ENCODE results near the gene PRPS1. TPM values are rescaled to one million over a fixed set of nuclear protein-coding genes. Genes with fewer than 3 reads are reported as not detected.
"Not testable (repeated sequence)": the region's sequence is repeated elsewhere in the genome, so short reads cannot be mapped to it uniquely, and the experiment has no call there.

Gene PRPS1
- polyA plus RNA-seq, 3 donors, result 10.4 to 11.8 (median 11.4) TPM

DNA sequence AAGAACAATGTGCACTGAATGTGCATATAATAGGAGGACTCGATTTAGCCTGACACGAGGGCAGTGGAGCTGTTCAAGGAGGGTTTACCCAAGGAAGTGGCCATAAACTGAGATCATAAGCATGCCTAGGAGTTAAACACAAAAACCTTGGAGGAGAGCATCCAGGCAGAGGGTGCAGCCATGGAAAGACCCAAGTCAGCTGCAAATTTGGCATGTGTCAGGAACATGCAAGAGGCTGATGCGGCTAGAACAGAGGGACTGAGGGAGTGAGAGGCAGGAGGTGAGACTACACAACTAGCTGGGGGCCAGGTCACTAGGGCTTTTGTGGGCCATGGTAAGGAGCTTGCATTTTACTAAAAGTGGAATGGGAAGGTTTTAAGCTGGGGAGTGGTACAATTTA is 55.6 kb downstream of the PRPS1 start:
- Histone ChIP-seq H3K27ac (ENCODE audit: low read depth in 1 of 2, low read length in 2 of 2) (peak overlapping the region; percentile 46 to 72), H3K79me2 (ENCODE audit: insufficient read depth, low read length) (no peaks in the 10 kb centered on the region), H4K20me1 (ENCODE audit: insufficient read depth, low read length) (no peaks in the 10 kb centered on the region), H3K27me3 (ENCODE audit: control insufficient read depth in 2 of 2, insufficient read depth in 2 of 2, low read length in 2 of 2) (no peaks in the 10 kb centered on the region), H3K4me1 (ENCODE audit: control insufficient read depth in 1 of 2, insufficient read depth in 2 of 2, low read length in 2 of 2) (peaks cover 64 to 70% of the 10 kb centered on the region in 2 donors), H3K4me2 (replicated peaks; ENCODE audit: extremely low read depth, low read length, poor library complexity, severe bottlenecking) (no peak overlapping the region), H3K36me3 (replicated peaks in 1 of 2; ENCODE audit: control insufficient read depth in 1 of 2, insufficient read depth in 2 of 2, low read length in 2 of 2) (no peaks in the 10 kb centered on the region), H3K9ac (ENCODE audit: insufficient read depth, low read length, poor library complexity, severe bottlenecking) (no peak overlapping the region), H3K4me3 (replicated peaks in 1 of 3; ENCODE audit: low read depth in 2 of 3, low read length in 3 of 3) (no peak overlapping the region), H3K9me3 (replicated peaks in 1 of 2; ENCODE audit: control insufficient read depth in 1 of 2, insufficient read depth in 1 of 2, low read length in 2 of 2) (no peaks in the 10 kb centered on the region), H2AFZ (ENCODE audit: insufficient read depth, low read depth, low read length, poor library complexity, severe bottlenecking) (no peak overlapping the region)
- Mint-ChIP-seq H3K27me3 (ENCODE audit: low read depth in 3 of 3) (peaks cover 0 to 3% (median 0%) of the 10 kb centered on the region in 3 donors), H3K9me3 (no peaks in the 10 kb centered on the region), H3K4me3 (no peak overlapping the region), H3K4me1 (peaks cover 64% of the 10 kb centered on the region), H3K27ac (peak overlapping the region; percentile 25 to 94 (median 80)), H3K36me3 (peaks cover 0 to 1% of the 10 kb centered on the region in 2 donors)
- intact Hi-C loops (cut with micrococcal nuclease), result no loop called here
- DNase-seq, result no peak
- TF ChIP-seq, protein P1, sequence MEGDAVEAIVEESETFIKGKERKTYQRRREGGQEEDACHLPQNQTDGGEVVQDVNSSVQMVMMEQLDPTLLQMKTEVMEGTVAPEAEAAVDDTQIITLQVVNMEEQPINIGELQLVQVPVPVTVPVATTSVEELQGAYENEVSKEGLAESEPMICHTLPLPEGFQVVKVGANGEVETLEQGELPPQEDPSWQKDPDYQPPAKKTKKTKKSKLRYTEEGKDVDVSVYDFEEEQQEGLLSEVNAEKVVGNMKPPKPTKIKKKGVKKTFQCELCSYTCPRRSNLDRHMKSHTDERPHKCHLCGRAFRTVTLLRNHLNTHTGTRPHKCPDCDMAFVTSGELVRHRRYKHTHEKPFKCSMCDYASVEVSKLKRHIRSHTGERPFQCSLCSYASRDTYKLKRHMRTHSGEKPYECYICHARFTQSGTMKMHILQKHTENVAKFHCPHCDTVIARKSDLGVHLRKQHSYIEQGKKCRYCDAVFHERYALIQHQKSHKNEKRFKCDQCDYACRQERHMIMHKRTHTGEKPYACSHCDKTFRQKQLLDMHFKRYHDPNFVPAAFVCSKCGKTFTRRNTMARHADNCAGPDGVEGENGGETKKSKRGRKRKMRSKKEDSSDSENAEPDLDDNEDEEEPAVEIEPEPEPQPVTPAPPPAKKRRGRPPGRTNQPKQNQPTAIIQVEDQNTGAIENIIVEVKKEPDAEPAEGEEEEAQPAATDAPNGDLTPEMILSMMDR (IDR thresholded peaks at IDR 0.05), result no peak
- WGBS (ENCODE audit: insufficient coverage), result 94% methylated on average over 3 of the region's 3 CpGs

DNA sequence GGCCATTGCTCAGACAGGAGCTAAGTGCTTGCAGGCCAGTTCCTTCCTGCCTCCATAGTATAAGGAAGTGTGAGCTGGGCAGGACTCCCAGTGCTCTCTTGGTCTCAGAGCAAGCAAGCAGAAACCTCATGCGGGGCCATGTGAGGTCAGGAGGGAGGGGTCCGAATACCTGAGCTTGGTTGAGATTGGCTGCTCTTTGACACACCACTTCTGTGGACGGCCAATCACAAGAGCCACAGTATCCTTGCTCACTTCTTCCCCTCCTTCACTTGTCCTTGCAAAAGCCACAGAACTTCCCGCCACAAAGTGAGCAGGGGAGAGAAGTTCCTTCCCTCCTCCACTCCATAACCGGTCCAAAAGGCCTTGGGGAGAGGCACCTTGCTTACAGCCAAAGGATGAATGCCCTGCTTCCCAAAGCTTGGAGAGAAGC is 56.7 kb downstream of the PRPS1 start:
- Histone ChIP-seq H3K9me3 (replicated peaks in 1 of 2; ENCODE audit: control insufficient read depth in 1 of 2, insufficient read depth in 1 of 2, low read length in 2 of 2) (no peaks in the 10 kb centered on the region), H3K9ac (ENCODE audit: insufficient read depth, low read length, poor library complexity, severe bottlenecking) (no peak overlapping the region), H3K27me3 (ENCODE audit: control insufficient read depth in 2 of 2, insufficient read depth in 2 of 2, low read length in 2 of 2) (no peaks in the 10 kb centered on the region), H3K4me1 (ENCODE audit: control insufficient read depth in 1 of 2, insufficient read depth in 2 of 2, low read length in 2 of 2) (peaks cover 54 to 60% of the 10 kb centered on the region in 2 donors), H3K79me2 (ENCODE audit: insufficient read depth, low read length) (no peaks in the 10 kb centered on the region), H3K4me2 (replicated peaks; ENCODE audit: extremely low read depth, low read length, poor library complexity, severe bottlenecking) (peak overlapping the region; percentile 20), H2AFZ (ENCODE audit: insufficient read depth, low read depth, low read length, poor library complexity, severe bottlenecking) (no peak overlapping the region), H3K27ac (ENCODE audit: low read depth in 1 of 2, low read length in 2 of 2) (peak overlapping the region; percentile 46 to 72), H3K36me3 (replicated peaks in 1 of 2; ENCODE audit: control insufficient read depth in 1 of 2, insufficient read depth in 2 of 2, low read length in 2 of 2) (no peaks in the 10 kb centered on the region), H4K20me1 (ENCODE audit: insufficient read depth, low read length) (no peaks in the 10 kb centered on the region), H3K4me3 (replicated peaks in 1 of 3; ENCODE audit: low read depth in 2 of 3, low read length in 3 of 3) (peak overlapping the region in 1 of 3 experiments; percentile 20)
- Mint-ChIP-seq H3K27me3 (ENCODE audit: low read depth in 3 of 3) (peaks cover 0 to 5% (median 0%) of the 10 kb centered on the region in 3 donors), H3K9me3 (no peaks in the 10 kb centered on the region), H3K27ac (peak overlapping the region; percentile 67 to 94 (median 85)), H3K4me3 (peak overlapping the region in 1 of 2 donors; percentile 39), H3K4me1 (peaks cover 54% of the 10 kb centered on the region), H3K36me3 (peaks cover 0 to 1% of the 10 kb centered on the region in 2 donors)
- TF ChIP-seq, protein P1 (IDR thresholded peaks at IDR 0.05), result no peak
- peak; percentile 76 to 83 (median 79) for DNase-seq
- intact Hi-C loops (cut with micrococcal nuclease), result no loop called here
- no CpG with 5 or more reads among the region's 5 CpGs for WGBS (ENCODE audit: insufficient coverage)

DNA sequence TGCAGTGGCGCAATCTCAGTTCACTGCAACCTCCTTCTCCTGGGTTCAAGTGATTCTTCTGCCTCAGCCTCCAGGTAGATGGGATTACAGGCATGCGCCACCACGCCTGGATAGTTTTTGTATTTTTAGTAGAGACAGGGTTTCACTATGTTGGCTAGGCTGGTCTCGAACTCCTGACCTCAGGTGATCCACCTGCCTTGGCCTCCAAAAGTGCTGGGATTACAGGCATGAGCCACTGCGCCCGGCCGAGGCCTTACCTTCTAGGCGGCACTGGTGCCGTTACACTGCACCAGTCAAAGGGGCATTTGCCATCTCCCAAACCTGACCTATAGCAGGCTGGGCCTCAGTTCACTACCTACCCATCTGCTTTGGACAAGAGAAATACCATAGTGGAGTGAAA is 57.3 kb downstream of the PRPS1 start:
- H3K27ac Mint-ChIP-seq, result peak overlapping the region in 6 of 7 donors; percentile 77 to 94 (median 84)
- H3K36me3 Mint-ChIP-seq, result not testable (repeated sequence)
- peak overlapping the region; percentile 46 to 72 for H3K27ac ChIP-seq (ENCODE audit: low read depth in 1 of 2, low read length in 2 of 2)

More for the DNA sequence above, 57.3 kb downstream of the PRPS1 start:
- DNase-seq; H3K27me3 ChIP-seq (ENCODE audit: control insufficient read depth in 2 of 2, insufficient read depth in 2 of 2, low read length in 2 of 2); H3K9me3 Mint-ChIP-seq; H3K9me3 ChIP-seq (replicated peaks in 1 of 2; ENCODE audit: control insufficient read depth in 1 of 2, insufficient read depth in 1 of 2, low read length in 2 of 2); H3K9ac ChIP-seq (ENCODE audit: insufficient read depth, low read length, poor library complexity, severe bottlenecking); H3K27me3 Mint-ChIP-seq (ENCODE audit: low read depth in 3 of 3); intact Hi-C loops (cut with micrococcal nuclease); H3K4me2 ChIP-seq (replicated peaks; ENCODE audit: extremely low read depth, low read length, poor library complexity, severe bottlenecking); H4K20me1 ChIP-seq (ENCODE audit: insufficient read depth, low read length); H3K36me3 ChIP-seq (replicated peaks in 1 of 2; ENCODE audit: control insufficient read depth in 1 of 2, insufficient read depth in 2 of 2, low read length in 2 of 2); H2AFZ ChIP-seq (ENCODE audit: insufficient read depth, low read depth, low read length, poor library complexity, severe bottlenecking); H3K79me2 ChIP-seq (ENCODE audit: insufficient read depth, low read length); H3K4me3 ChIP-seq (replicated peaks in 1 of 3; ENCODE audit: low read depth in 2 of 3, low read length in 3 of 3); H3K4me3 Mint-ChIP-seq: not testable (repeated sequence)
- H3K4me1 ChIP-seq (ENCODE audit: control insufficient read depth in 1 of 2, insufficient read depth in 2 of 2, low read length in 2 of 2), result peaks cover 54 to 59% of the 10 kb centered on the region in 2 donors
- H3K4me1 Mint-ChIP-seq, result peaks cover 50% of the 10 kb centered on the region
- 100% methylated on average over 3 of the region's 9 CpGs for WGBS (ENCODE audit: insufficient coverage)

Data from CD14-positive monocyte (primary cell).